ENCODE results near the gene GTF2F2. TPM values are rescaled to one million over a fixed set of nuclear protein-coding genes. Genes with fewer than 3 reads are reported as not detected.

The GTF2F2 gene
- polyA plus RNA-seq, 1 donor (not counting 4 experiments of a cell fraction or from before 2014, with no cell fraction given): 55.5 TPM

DNA sequence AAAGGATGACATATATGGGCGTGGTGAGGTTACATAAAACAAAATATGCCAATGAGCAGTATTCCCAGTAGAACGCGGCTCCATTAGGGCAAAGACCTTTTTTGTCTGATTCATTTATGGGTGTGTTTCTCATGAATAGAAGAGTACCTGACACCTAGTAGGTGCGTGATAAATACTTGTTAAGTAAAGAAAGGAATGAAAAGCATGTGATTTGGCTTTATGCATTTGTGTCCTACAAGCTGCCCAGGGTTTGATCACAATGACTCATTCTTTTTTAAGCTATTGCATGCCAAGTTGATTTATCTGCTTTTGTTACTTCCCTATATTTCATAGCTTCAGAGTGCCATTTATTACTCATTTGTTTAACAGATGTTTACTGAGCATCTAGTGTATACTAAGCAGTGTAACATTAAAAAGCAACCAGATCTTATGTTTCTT lies 99.6 kb downstream of the GTF2F2 start:
- Histone ChIP-seq H2AFZ (ENCODE audit: control insufficient read depth, low read length) (no peak overlapping the region), H3K27me3 (ENCODE audit: control insufficient read depth, extremely low read depth, insufficient read depth, low read length) (no peaks in the 10 kb centered on the region), H3K4me1 (ENCODE audit: control insufficient read depth, extremely low read depth, insufficient read depth, low read length) (peaks cover 50% of the 10 kb centered on the region), H3K9ac (ENCODE audit: control insufficient read depth, extremely low read depth, insufficient read depth, low read length) (peak overlapping the region; percentile 46), H4K20me1 (ENCODE audit: control insufficient read depth, extremely low read depth, insufficient read depth, low read length) (no peaks in the 10 kb centered on the region), H3K4me3 (ENCODE audit: control insufficient read depth in 2 of 3, extremely low read depth in 1 of 3, insufficient read depth in 2 of 3, low read depth in 1 of 3, low read length in 3 of 3) (no peak overlapping the region), H3K9me1 (ENCODE audit: control insufficient read depth, extremely low read depth, insufficient read depth, low read length) (no peaks in the 10 kb centered on the region), H3K79me2 (ENCODE audit: control insufficient read depth, insufficient read depth, low read length) (peaks cover 48% of the 10 kb centered on the region), H3K27ac (ENCODE audit: control insufficient read depth, insufficient read depth, low read length) (peak overlapping the region; percentile 74), H3K36me3 (ENCODE audit: control insufficient read depth in 2 of 2, extremely low read depth in 1 of 2, insufficient read depth in 2 of 2, low read length in 2 of 2) (peaks cover 1 to 8% of the 10 kb centered on the region in 2 experiments), H3K9me3 (ENCODE audit: control insufficient read depth, low read depth, low read length) (no peaks in the 10 kb centered on the region), H3K4me2 (ENCODE audit: control insufficient read depth, extremely low read depth, insufficient read depth, low read depth, low read length) (peak overlapping the region; percentile 69)
- dilution Hi-C loops (cut with MboI; ENCODE audit: extremely low pct_ligation_motif_present, low sequenced_read_pairs): no loop called here
- FAIRE-seq (peak; percentile 98), DNase-seq (ENCODE audit: low read depth, low spot score) (peak; percentile 95)
- TF ChIP-seq, protein P1, sequence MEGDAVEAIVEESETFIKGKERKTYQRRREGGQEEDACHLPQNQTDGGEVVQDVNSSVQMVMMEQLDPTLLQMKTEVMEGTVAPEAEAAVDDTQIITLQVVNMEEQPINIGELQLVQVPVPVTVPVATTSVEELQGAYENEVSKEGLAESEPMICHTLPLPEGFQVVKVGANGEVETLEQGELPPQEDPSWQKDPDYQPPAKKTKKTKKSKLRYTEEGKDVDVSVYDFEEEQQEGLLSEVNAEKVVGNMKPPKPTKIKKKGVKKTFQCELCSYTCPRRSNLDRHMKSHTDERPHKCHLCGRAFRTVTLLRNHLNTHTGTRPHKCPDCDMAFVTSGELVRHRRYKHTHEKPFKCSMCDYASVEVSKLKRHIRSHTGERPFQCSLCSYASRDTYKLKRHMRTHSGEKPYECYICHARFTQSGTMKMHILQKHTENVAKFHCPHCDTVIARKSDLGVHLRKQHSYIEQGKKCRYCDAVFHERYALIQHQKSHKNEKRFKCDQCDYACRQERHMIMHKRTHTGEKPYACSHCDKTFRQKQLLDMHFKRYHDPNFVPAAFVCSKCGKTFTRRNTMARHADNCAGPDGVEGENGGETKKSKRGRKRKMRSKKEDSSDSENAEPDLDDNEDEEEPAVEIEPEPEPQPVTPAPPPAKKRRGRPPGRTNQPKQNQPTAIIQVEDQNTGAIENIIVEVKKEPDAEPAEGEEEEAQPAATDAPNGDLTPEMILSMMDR (optimal IDR thresholded peaks at IDR 0.05 in 1 of 3, IDR thresholded peaks at IDR 0.05 in 1 of 3, conservative IDR thresholded peaks at IDR 0.05 in 1 of 3; ENCODE audit: extremely low read depth in 1 of 3, insufficient read depth in 2 of 3, low read length in 3 of 3): no peak
- no peak for TF ChIP-seq EZH2 (IDR thresholded peaks at IDR 0.05; ENCODE audit: low read length)

DNA sequence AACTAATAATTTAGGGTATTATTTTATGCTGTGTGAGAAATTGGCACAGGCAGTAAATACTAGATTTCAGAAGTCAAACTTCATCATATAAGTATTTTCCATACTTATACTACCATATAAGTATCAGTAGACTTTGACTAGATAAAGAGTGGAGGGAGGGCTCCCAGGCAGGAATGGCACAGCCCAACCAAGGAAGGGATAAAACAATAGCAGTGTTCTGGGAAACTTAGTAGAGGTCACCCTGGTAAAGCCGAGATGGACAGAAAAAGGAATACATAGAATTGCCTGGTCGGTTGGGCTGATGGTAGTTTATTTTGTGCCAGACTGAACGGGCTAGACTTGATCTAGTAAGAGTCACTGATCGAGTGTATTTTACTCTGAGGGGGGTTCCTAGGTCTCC lies 100.1 kb downstream of the GTF2F2 start:
- Histone ChIP-seq H3K9me3 (ENCODE audit: control insufficient read depth, low read depth, low read length) (no peaks in the 10 kb centered on the region), H3K4me1 (ENCODE audit: control insufficient read depth, extremely low read depth, insufficient read depth, low read length) (peaks cover 50% of the 10 kb centered on the region), H3K27ac (ENCODE audit: control insufficient read depth, insufficient read depth, low read length) (peak overlapping the region; percentile 74), H3K9ac (ENCODE audit: control insufficient read depth, extremely low read depth, insufficient read depth, low read length) (no peak overlapping the region), H4K20me1 (ENCODE audit: control insufficient read depth, extremely low read depth, insufficient read depth, low read length) (no peaks in the 10 kb centered on the region), H3K9me1 (ENCODE audit: control insufficient read depth, extremely low read depth, insufficient read depth, low read length) (no peaks in the 10 kb centered on the region), H3K27me3 (ENCODE audit: control insufficient read depth, extremely low read depth, insufficient read depth, low read length) (no peaks in the 10 kb centered on the region), H2AFZ (ENCODE audit: control insufficient read depth, low read length) (no peak overlapping the region), H3K79me2 (ENCODE audit: control insufficient read depth, insufficient read depth, low read length) (peaks cover 49% of the 10 kb centered on the region), H3K4me3 (ENCODE audit: control insufficient read depth in 2 of 3, extremely low read depth in 1 of 3, insufficient read depth in 2 of 3, low read depth in 1 of 3, low read length in 3 of 3) (no peak overlapping the region), H3K36me3 (ENCODE audit: control insufficient read depth in 2 of 2, extremely low read depth in 1 of 2, insufficient read depth in 2 of 2, low read length in 2 of 2) (peaks cover 1 to 8% of the 10 kb centered on the region in 2 experiments), H3K4me2 (ENCODE audit: control insufficient read depth, extremely low read depth, insufficient read depth, low read depth, low read length) (no peak overlapping the region)
- dilution Hi-C loops (cut with MboI; ENCODE audit: extremely low pct_ligation_motif_present, low sequenced_read_pairs): no loop called here
- TF ChIP-seq EZH2 (IDR thresholded peaks at IDR 0.05; ENCODE audit: low read length): no peak
- TF ChIP-seq, protein P1 (optimal IDR thresholded peaks at IDR 0.05 in 1 of 3, IDR thresholded peaks at IDR 0.05 in 1 of 3, conservative IDR thresholded peaks at IDR 0.05 in 1 of 3; ENCODE audit: extremely low read depth in 1 of 3, insufficient read depth in 2 of 3, low read length in 3 of 3): no peak
- DNase-seq (ENCODE audit: low read depth, low spot score): no peak
- no peak for FAIRE-seq
